ENCODE measurements around the gene FOSL1. TPM values are rescaled to one million over a fixed set of nuclear protein-coding genes. Genes with fewer than 3 reads are reported as not detected.

The FOSL1 gene
- total RNA-seq, 1 donor from 2014 or later, result 2.0 TPM

- DNase-seq (ENCODE audit: low spot score), result no peak
- intact Hi-C loops (cut with DNase I), result no loop called here
These were observed 55.8 kb downstream of the FOSL1 start for GRCh38 chr11:65844231-65844872.

GRCh38 chr11:65843811-65844210 lies 56.4 kb downstream of the FOSL1 start:
- no peak for DNase-seq (ENCODE audit: low spot score)
- intact Hi-C loops (cut with DNase I), result no loop called here

- DNase-seq (ENCODE audit: low spot score), result no peak
- intact Hi-C loops (cut with DNase I), result no loop called here
These were observed 58.0 kb downstream of the FOSL1 start for GRCh38 chr11:65842144-65842543.

Other genes with a start within 250 kb of the FOSL1 start
- 45.0 TPM for gene RELA, start 237.5 kb downstream of the FOSL1 start, total RNA-seq
- 49.2 TPM for gene KAT5, start 188.1 kb downstream of the FOSL1 start, total RNA-seq
- gene RNASEH2C, start 179.6 kb downstream of the FOSL1 start, total RNA-seq, result 48.8 TPM
- 8.7 TPM for gene AP5B1, start 119.4 kb downstream of the FOSL1 start, total RNA-seq
- not detected for gene OVOL1, start 113.3 kb downstream of the FOSL1 start, total RNA-seq
- gene SNX32, start 66.4 kb downstream of the FOSL1 start, total RNA-seq, result 0.54 TPM
- gene CFL1, start 42.2 kb downstream of the FOSL1 start, total RNA-seq, result 434 TPM
- gene MUS81, start 40.0 kb downstream of the FOSL1 start, total RNA-seq, result 37.6 TPM
- 118 TPM for gene EFEMP2, start 27.6 kb downstream of the FOSL1 start, total RNA-seq
- gene CTSW, start 20.6 kb downstream of the FOSL1 start, total RNA-seq, result 0.83 TPM
- gene FIBP, start 11.9 kb downstream of the FOSL1 start, total RNA-seq, result 62.6 TPM
- gene CCDC85B, start 9.7 kb downstream of the FOSL1 start, total RNA-seq, result 66.2 TPM
- 45.2 TPM for gene C11orf68, start 18.7 kb upstream of the FOSL1 start, total RNA-seq
- 113 TPM for gene DRAP1, start 19.0 kb upstream of the FOSL1 start, total RNA-seq
- not detected for gene TSGA10IP, start 45.1 kb upstream of the FOSL1 start, total RNA-seq
- gene SART1, start 61.3 kb upstream of the FOSL1 start, total RNA-seq, result 35.9 TPM
- gene EIF1AD, start 101.8 kb upstream of the FOSL1 start, total RNA-seq, result 18.1 TPM
- 195 TPM for gene BANF1, start 102.1 kb upstream of the FOSL1 start, total RNA-seq
- 1.5 TPM for gene CST6, start 111.6 kb upstream of the FOSL1 start, total RNA-seq
- 0.13 TPM for gene CATSPER1, start 126.1 kb upstream of the FOSL1 start, total RNA-seq
- gene GAL3ST3, start 148.8 kb upstream of the FOSL1 start, total RNA-seq, result 3.1 TPM
- 85.8 TPM for gene SF3B2, start 152.0 kb upstream of the FOSL1 start, total RNA-seq
- gene PACS1, start 169.9 kb upstream of the FOSL1 start, total RNA-seq, result 115 TPM